SIG-M5 treated with dmso at 0.1 percent for 504 hours (cell line): ENCODE data around the gene EHMT1.
A peak's percentile ranks its signal among the peaks of the same experiment; 100 is the strongest.
"Not testable (repeated sequence)": the region's sequence is repeated elsewhere in the genome, so short reads cannot be mapped to it uniquely, and the experiment has no call there.

ENCODE experiments used
- DNase-seq: peaks from one replicate; lab custom pipeline; 2025; ENCODE audit not compliant: unreplicated experiment; lab: John Stamatoyannopoulos, UW

Gene EHMT1

GRCh38 chr9:137590469-137591383 is 28.1 kb upstream of the EHMT1 start, which contains the start of gene ZMYND19:
TSS of gene ZMYND19 (minus strand) at chr9:137590512. CDS start at chr9:137590263, 249 bp downstream.
- peak; percentile 77 for DNase-seq

- peak; percentile 36 for DNase-seq
Observed at GRCh38 chr9:137592767-137593166, 26.0 kb upstream of the EHMT1 start.

GRCh38 chr9:137593176-137593575 is 25.6 kb upstream of the EHMT1 start:
- DNase-seq: no peak

- not testable (repeated sequence) for DNase-seq
Observed at GRCh38 chr9:137596577-137596976, 22.2 kb upstream of the EHMT1 start.

- DNase-seq: no peak
Observed at GRCh38 chr9:137598943-137599342, 19.9 kb upstream of the EHMT1 start.

- no peak for DNase-seq
Observed at GRCh38 chr9:137602661-137603060, 16.1 kb upstream of the EHMT1 start.

GRCh38 chr9:137603879-137604278 is 14.9 kb upstream of the EHMT1 start:
- no peak for DNase-seq

- no peak for DNase-seq
Observed at GRCh38 chr9:137604345-137605086, 14.3 kb upstream of the EHMT1 start.

- peak; percentile 85 for DNase-seq
Observed at GRCh38 chr9:137605121-137606004, 13.4 kb upstream of the EHMT1 start, which contains the start of gene ARRDC1. TSS of gene ARRDC1 (plus strand) at chr9:137605686. CDS start at chr9:137605718, 32 bp downstream.

- no peak for DNase-seq
Observed at GRCh38 chr9:137606005-137606621, 12.7 kb upstream of the EHMT1 start.

GRCh38 chr9:137606734-137607138 is 12.1 kb upstream of the EHMT1 start:
- DNase-seq: no peak

GRCh38 chr9:137607141-137607857 is 11.5 kb upstream of the EHMT1 start:
- DNase-seq: peak; percentile 82

- DNase-seq: no peak
Observed at GRCh38 chr9:137610944-137611343, 7.9 kb upstream of the EHMT1 start.

- peak; percentile 60 for DNase-seq
Observed at GRCh38 chr9:137611623-137612609, 6.9 kb upstream of the EHMT1 start.

GRCh38 chr9:137612741-137613142 is 6.1 kb upstream of the EHMT1 start:
- no peak for DNase-seq

- no peak for DNase-seq
Observed at GRCh38 chr9:137613259-137613658, 5.5 kb upstream of the EHMT1 start.

- no peak for DNase-seq
Observed at GRCh38 chr9:137613738-137614523, 4.9 kb upstream of the EHMT1 start.
